ENCODE results near the gene ANAPC4.

GRCh38 chr4:25397305-25397704, 20.2 kb downstream of the ANAPC4 start:
- TF ChIP-seq CTCF (IDR thresholded peaks at IDR 0.05) (no peak), POLR2A (IDR thresholded peaks at IDR 0.05) (no peak)
